ENCODE data around the gene CHRND.

Gene CHRND

GRCh38 chr2:232504438-232504837 lies 21.5 kb upstream of the CHRND start:
- DNase-seq = no peak

- no peak for DNase-seq
Measured at GRCh38 chr2:232505856-232506255, 20.1 kb upstream of the CHRND start.

DNA sequence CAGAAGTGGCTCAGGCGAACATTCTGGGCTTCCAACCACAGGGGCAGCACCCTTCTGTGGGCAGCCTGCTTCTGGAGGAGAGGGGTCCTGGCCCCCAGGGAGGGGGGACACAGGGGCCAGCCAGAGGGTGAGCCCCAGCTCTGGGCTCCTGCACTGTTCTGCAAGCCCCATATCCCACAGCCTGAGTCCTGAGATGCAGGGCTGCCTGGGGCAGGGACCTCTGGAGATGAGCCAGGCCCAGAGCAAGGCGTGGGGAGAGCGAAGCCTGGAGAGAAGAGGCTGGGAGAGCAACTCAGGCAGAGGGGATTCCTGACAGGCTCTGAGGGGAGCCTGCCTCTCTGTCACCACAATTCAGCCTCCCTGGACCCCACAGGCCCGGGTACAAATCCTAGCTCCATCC lies 19.3 kb upstream of the CHRND start:
- no peak for DNase-seq

GRCh38 chr2:232508251-232508650 lies 17.7 kb upstream of the CHRND start:
- DNase-seq = no peak

- DNase-seq = no peak
Measured at GRCh38 chr2:232511336-232511890, 14.5 kb upstream of the CHRND start.

DNA sequence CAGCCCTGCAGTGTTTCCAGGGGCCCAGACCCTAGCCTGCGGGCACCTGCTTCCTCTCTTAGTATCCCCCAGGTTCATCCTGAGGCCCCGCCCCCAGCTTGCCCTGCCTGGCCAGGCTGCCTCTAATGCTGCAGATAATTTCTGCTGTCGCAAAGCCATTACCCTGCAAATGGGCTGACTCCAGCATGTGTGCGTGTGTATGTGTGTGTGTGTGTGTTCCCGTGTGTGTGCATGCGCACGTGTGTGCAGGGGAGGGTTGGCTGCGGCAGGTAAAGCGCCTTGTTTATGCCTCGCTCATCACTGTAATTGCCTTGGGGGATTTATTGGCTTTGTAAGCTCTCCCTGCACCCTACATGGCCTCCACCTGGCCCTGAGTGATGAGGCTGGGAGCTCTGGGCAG lies 13.4 kb upstream of the CHRND start:
- no peak for DNase-seq

DNA sequence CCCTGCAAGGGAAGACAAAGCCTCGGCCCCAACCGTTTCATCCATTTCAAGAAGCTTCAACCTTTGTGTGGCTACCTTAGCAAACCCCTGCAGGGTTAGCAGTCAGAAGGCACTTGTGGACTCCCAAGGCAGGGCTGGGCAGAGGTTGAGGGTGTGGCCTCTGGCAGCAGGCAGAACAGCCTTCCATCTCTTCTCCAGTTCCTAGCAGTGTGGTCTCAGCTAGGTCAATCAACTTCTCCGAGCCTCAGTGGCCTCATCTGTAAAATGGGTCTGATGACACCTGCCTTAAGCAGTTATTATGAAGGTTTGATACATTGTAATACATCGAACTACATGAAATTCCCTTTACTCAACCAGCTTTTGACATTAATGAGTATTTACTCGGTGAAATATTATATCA lies 12.6 kb upstream of the CHRND start:
- no peak for DNase-seq

- DNase-seq = no peak
Measured at GRCh38 chr2:232515639-232516038, 10.3 kb upstream of the CHRND start.

DNA sequence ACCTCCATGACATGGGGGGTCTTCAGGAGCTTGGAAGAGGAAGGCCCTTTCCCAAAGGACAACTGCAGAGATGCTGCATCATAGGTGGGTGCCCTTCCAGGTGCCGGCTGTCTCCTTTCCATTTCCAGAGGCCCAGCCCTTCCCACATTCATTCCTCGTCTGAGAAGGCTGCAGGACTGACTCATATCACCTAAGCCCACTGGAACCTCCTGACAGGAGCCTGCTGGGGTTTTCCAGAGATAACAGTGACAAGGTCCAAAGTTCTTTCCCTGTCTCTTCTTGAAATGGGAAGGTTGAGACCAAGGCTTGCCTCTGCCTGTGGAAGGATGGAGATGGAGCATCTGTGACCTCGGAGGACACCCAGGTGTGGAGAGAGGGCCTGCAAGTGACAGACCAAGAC lies 9.4 kb upstream of the CHRND start:
- no peak for DNase-seq

- no peak for DNase-seq
Measured at GRCh38 chr2:232518844-232519243, 7.1 kb upstream of the CHRND start.

- no peak for DNase-seq
Measured at GRCh38 chr2:232519581-232520438, 6.2 kb upstream of the CHRND start, which contains the start of gene PRSS56. Gene PRSS56, plus strand, starts transcription at chr2:232520388. Its CDS starts 211 bp downstream, at chr2:232520599.

DNA sequence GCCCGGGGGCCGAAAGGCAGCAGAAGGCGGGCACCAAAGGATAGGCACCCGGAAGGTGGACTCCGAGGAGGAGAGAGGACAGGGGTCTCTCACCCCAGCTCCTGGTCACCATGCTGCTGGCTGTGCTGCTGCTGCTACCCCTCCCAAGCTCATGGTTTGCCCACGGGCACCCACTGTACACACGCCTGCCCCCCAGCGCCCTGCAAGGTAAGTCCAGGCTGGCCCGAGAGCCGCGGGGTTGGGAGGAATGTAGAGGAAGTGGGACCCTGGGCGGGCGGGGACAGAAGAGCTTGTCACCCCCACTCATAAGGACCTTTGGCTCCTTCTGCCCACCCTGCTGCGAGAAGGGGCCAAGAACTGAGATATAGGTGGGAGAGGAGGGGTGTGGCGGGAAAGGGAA lies 5.5 kb upstream of the CHRND start:
- DNase-seq = no peak

- DNase-seq = no peak
Measured at GRCh38 chr2:232521098-232521497, 4.9 kb upstream of the CHRND start.

GRCh38 chr2:232521959-232522622 lies 3.9 kb upstream of the CHRND start:
- peak; percentile 69 for DNase-seq

- no peak for DNase-seq
Measured at GRCh38 chr2:232522623-232523401, 3.1 kb upstream of the CHRND start.

DNA sequence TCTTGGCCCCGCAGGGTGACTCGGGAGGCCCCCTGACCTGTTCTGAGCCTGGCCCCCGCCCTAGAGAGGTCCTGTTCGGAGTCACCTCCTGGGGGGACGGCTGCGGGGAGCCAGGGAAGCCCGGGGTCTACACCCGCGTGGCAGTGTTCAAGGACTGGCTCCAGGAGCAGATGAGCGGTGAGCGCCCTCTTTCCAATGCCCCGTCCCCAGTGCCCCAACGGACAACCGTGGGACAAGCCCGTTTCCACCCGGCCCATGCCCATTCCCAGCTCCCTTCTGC lies 2.6 kb upstream of the CHRND start:
- DNase-seq = no peak

DNA sequence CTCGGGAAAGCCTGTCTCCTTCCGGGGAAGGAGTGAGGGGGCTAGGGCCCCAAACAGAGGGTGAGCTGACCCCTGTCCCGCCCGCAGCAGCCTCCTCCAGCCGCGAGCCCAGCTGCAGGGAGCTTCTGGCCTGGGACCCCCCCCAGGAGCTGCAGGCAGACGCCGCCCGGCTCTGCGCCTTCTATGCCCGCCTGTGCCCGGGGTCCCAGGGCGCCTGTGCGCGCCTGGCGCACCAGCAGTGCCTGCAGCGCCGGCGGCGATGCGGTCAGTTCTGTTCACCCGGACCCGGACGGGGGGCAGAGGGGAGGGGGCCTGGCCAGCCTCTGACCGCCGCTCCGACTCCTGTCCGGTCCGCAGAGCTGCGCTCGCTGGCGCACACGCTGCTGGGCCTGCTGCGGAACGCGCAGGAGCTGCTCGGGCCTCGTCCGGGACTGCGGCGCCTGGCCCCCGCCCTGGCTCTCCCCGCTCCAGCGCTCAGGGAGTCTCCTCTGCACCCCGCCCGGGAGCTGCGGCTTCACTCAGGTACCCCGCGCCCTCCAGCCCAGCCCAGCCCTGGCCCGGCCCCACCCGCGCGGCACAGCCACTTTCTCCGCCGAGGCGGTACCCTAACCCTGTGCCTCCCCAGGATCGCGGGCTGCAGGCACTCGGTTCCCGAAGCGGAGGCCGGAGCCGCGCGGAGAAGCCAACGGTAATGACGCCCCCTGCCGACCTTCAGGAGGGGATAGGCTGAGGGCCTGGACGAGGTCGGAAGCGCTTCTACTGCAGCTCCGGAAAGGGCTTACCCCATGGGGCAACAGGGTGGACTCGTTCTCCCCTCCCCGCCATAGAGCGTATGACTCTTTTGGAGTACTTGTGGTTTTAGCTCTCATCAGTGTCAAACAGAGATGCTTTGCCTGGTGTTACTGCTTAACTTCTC lies 2.0 kb upstream of the CHRND start:
- DNase-seq = no peak

- no peak for DNase-seq
Measured at GRCh38 chr2:232524771-232525170, 1.2 kb upstream of the CHRND start.

DNA sequence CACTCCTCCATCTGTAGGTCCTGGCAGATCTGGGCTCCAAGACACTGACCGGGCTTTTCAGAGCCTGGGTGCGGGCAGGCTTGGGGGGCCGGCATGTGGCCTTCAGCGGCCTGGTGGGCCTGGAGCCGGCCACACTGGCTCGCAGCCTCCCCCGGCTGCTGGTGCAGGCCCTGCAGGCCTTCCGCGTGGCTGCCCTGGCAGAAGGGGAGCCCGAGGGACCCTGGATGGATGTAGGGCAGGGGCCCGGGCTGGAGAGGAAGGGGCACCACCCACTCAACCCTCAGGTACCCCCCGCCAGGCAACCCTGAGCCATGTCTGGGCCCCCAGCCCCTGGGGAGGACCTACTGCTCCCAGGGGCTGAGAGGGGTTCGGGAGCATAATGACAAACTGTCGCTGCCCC lies 761 bp upstream of the CHRND start:
- DNase-seq = no peak

- DNase-seq = no peak
Measured at GRCh38 chr2:232526372-232526941, 497 bp downstream of the CHRND start.

- DNase-seq = no peak
Measured at GRCh38 chr2:232527905-232528470, 2.0 kb downstream of the CHRND start.
